NCI-H187 treated with DMSO at 0.1 percent for 48 hours (cell line): ENCODE data around the gene MACF1.

Source experiments
- DNase-seq: peaks from one replicate; lab custom pipeline; 2025; lab: John Stamatoyannopoulos, UW

MACF1 gene

GRCh38 chr1:39393645-39394044 is 189.2 kb downstream of the MACF1 start:
- no peak for DNase-seq

GRCh38 chr1:39394059-39394458 is 189.6 kb downstream of the MACF1 start:
- DNase-seq: no peak

GRCh38 chr1:39394598-39394997 is 190.1 kb downstream of the MACF1 start:
- no peak for DNase-seq

GRCh38 chr1:39395357-39395831 is 190.9 kb downstream of the MACF1 start:
- DNase-seq: no peak

- DNase-seq: no peak
These were observed 192.2 kb downstream of the MACF1 start for GRCh38 chr1:39396671-39397070.

- DNase-seq: no peak
These were observed 193.0 kb downstream of the MACF1 start for GRCh38 chr1:39397487-39397886.

GRCh38 chr1:39398278-39399021 is 194.0 kb downstream of the MACF1 start:
- DNase-seq: no peak

- no peak for DNase-seq
These were observed 196.6 kb downstream of the MACF1 start for GRCh38 chr1:39401106-39401505.

GRCh38 chr1:39404876-39405275 is 200.4 kb downstream of the MACF1 start:
- DNase-seq: no peak

GRCh38 chr1:39405358-39405757 is 200.9 kb downstream of the MACF1 start:
- no peak for DNase-seq

- DNase-seq: no peak
These were observed 202.3 kb downstream of the MACF1 start for GRCh38 chr1:39406533-39407450.

- DNase-seq: no peak
These were observed 203.0 kb downstream of the MACF1 start for GRCh38 chr1:39407510-39407895.

- DNase-seq: peak; percentile 38
These were observed 203.6 kb downstream of the MACF1 start for GRCh38 chr1:39407896-39408640.

- DNase-seq: peak; percentile 73
These were observed 204.2 kb downstream of the MACF1 start for GRCh38 chr1:39408641-39409054.

- DNase-seq: no peak
These were observed 204.7 kb downstream of the MACF1 start for GRCh38 chr1:39409055-39409816.

- DNase-seq: no peak
These were observed 206.5 kb downstream of the MACF1 start for GRCh38 chr1:39410915-39411436.

- no peak for DNase-seq
These were observed 207.3 kb downstream of the MACF1 start for GRCh38 chr1:39411526-39412478.

- no peak for DNase-seq
These were observed 208.4 kb downstream of the MACF1 start for GRCh38 chr1:39412892-39413291.

GRCh38 chr1:39413902-39414528 is 209.5 kb downstream of the MACF1 start:
- no peak for DNase-seq

- no peak for DNase-seq
These were observed 211.1 kb downstream of the MACF1 start for GRCh38 chr1:39415553-39415952.
